HCT116 (cell line): Measurements from ENCODE around the gene PTPRJ. TPM values are rescaled to one million over a fixed set of nuclear protein-coding genes. Genes with fewer than 3 reads are reported as not detected.

Source experiments
- ATAC-seq: fragments of 200-7000 bp; cut with Tn5 transposase; 2 replicates; pipeline ENCODE4 v1.9.1; 2020; ENCODE audit warnings: mild to moderate bottlenecking, moderate library complexity
- BruUV-seq: library from RNA; stranded (reverse); fragments of 400-500 nt; replicated peaks from 2 replicates; lab custom pipeline; 2021; lab: Mats Ljungman, UMichigan
- CTCF ChIA-PET: fragments of 300-600 bp; sonication (Branson Sonifier 250); formaldehyde crosslinking; loops from one replicate; lab custom pipeline; 2021; ENCODE audit warnings: antibody characterized with exemption; lab: Charles Lee
- POLR2A ChIA-PET: fragments of 300-600, 350-600 bp; sonication (Branson Sonifier 250); formaldehyde crosslinking; loops from one replicate; lab custom pipeline; 2021; ENCODE audit warnings: antibody characterized with exemption; lab: Charles Lee
- RAD21 ChIA-PET, 2 experiments: fragments of 300-600 bp; sonication (Branson Sonifier 250); formaldehyde crosslinking; loops; one replicate each; lab custom pipeline; 2023; ENCODE audit warnings: low total read pairs in 2 of 2; ENCODE audit not compliant: uncharacterized antibody in 2 of 2, unreplicated experiment in 2 of 2, low non-redundant PET in 1 of 2; lab: Charles Lee
- DNase-seq: peaks from one replicate; pipeline ENCODE4 v3.0.0-alpha.2; 2010; ENCODE audit warnings: low read depth, low spot score
- H2AFZ ChIP-seq: fragments of 200-600 bp; shearing (Covaris generic), sonication (generic); 2 replicates; pipeline ENCODE4 v1.6.1; 2017; ENCODE audit warnings: low read depth, mixed run types, mixed read lengths, antibody characterized with exemption, low read length; ENCODE audit not compliant: poor library complexity, severe bottlenecking
- H3K27ac ChIP-seq: 2 replicates; pipeline ENCODE4 v1.5.1; 2012; ENCODE audit warnings: low read depth, low read length
- H3K27me3 ChIP-seq: fragments of 200-600 bp; sonication (generic); 2 replicates; pipeline ENCODE4 v1.6.1; 2016; ENCODE audit warnings: mixed run types, low read length, mixed read lengths; ENCODE audit not compliant: insufficient read depth
- H3K36me3 ChIP-seq, 2 experiments: fragments of 200-500 bp in 1 of 2; fragments of 200-600 bp in 1 of 2; sonication (Bioruptor generic) in 1 of 2; sonication (generic) in 1 of 2; 2 replicates each; pipeline versions ENCODE4 v1.5.1 to v1.6.1; 2014 to 2016; ENCODE audit warnings: low read length in 2 of 2, inconsistent platforms in 1 of 2, mixed read lengths in 1 of 2, mixed run types in 1 of 2; ENCODE audit not compliant: insufficient read depth in 2 of 2, control insufficient read depth in 1 of 2
- H3K4me1 ChIP-seq, 2 experiments: fragments of 200-600 bp in 1 of 2; sonication (generic) in 1 of 2; 2 replicates each; pipeline versions ENCODE4 v1.5.1 to v1.6.1; 2012 to 2017; ENCODE audit warnings: low read length in 2 of 2, inconsistent platforms in 1 of 2, mild to moderate bottlenecking in 1 of 2, mixed read lengths in 1 of 2, mixed run types in 1 of 2, moderate library complexity in 1 of 2; ENCODE audit not compliant: insufficient read depth in 2 of 2, control insufficient read depth in 1 of 2
- H3K4me2 ChIP-seq: fragments of 200-600 bp; sonication (generic); 2 replicates; pipeline ENCODE4 v1.6.1; 2017; ENCODE audit warnings: mixed run types, low read length, mixed read lengths
- H3K4me3 ChIP-seq, 2 experiments: fragments of 200-600 bp in 1 of 2; sonication (generic) in 1 of 2; replicated peaks in 1 of 2; 2 replicates each; pipeline ENCODE4 v1.5.1; 2011 to 2016; ENCODE audit warnings: low read length in 2 of 2, control low read depth in 1 of 2, low read depth in 1 of 2, mild to moderate bottlenecking in 1 of 2, mixed read lengths in 1 of 2, mixed run types in 1 of 2
- H3K79me2 ChIP-seq: fragments of 200-600 bp; sonication (generic); 2 replicates; pipeline ENCODE4 v1.6.1; 2017; ENCODE audit warnings: mild to moderate bottlenecking, mixed run types, low read length, moderate library complexity, mixed read lengths; ENCODE audit not compliant: insufficient read depth
- H3K9ac ChIP-seq: fragments of 200-600 bp; sonication (generic); 2 replicates; pipeline ENCODE4 v1.6.1; 2016; ENCODE audit warnings: low read length, mixed read lengths
- H3K9me2 ChIP-seq: fragments of 200-600 bp; sonication (generic), shearing (Covaris generic); 2 replicates; pipeline ENCODE4 v1.6.1; 2017; ENCODE audit warnings: mixed run types, mild to moderate bottlenecking, moderate library complexity; ENCODE audit not compliant: insufficient read depth
- H3K9me3 ChIP-seq, 2 experiments: fragments of 200-500 bp in 1 of 2; fragments of 200-600 bp in 1 of 2; sonication (Bioruptor generic) in 1 of 2; sonication (generic) in 1 of 2; 2 replicates each; pipeline ENCODE4 v1.6.1; 2014 to 2017; ENCODE audit warnings: low read length in 2 of 2, mixed read lengths in 2 of 2, inconsistent platforms in 1 of 2, low read depth in 1 of 2, mild to moderate bottlenecking in 1 of 2, mixed run types in 1 of 2, moderate library complexity in 1 of 2; ENCODE audit not compliant: control insufficient read depth in 1 of 2, insufficient read depth in 1 of 2
- H4K20me1 ChIP-seq: fragments of 200-600 bp; sonication (generic), shearing (Covaris generic); 2 replicates; pipeline ENCODE4 v1.6.1; 2017; ENCODE audit warnings: mixed run types, mild to moderate bottlenecking, moderate library complexity; ENCODE audit not compliant: insufficient read depth
- CBX3 ChIP-seq: IDR thresholded peaks from 2 replicates; pipeline ENCODE4 v1.6.1; 2012; ENCODE audit warnings: low read depth
- EGR1 ChIP-seq: IDR thresholded peaks from 2 replicates; pipeline ENCODE4 v1.6.1; 2012; ENCODE audit warnings: low read depth
- EZH2 ChIP-seq: fragments of 200-600 bp; sonication (generic); IDR thresholded peaks from 2 replicates; pipeline ENCODE4 v1.6.1; 2017; ENCODE audit warnings: antibody characterized with exemption, mixed run types
- EZH2phosphoT487 ChIP-seq: fragments of 200-600 bp; IDR thresholded peaks from 2 replicates; pipeline ENCODE4 v1.6.1; 2018; ENCODE audit warnings: antibody characterized with exemption, borderline replicate concordance
- POLR2A ChIP-seq: IDR thresholded peaks from 2 replicates; pipeline ENCODE4 v1.7.0; 2011; ENCODE audit warnings: borderline replicate concordance; ENCODE audit not compliant: insufficient read depth, insufficient read length; ENCODE audit errors: extremely low read depth
- REST ChIP-seq: IDR thresholded peaks from 2 replicates; pipeline ENCODE4 v1.6.1; 2012; ENCODE audit warnings: low read depth
- SP1 ChIP-seq: IDR thresholded peaks from 2 replicates; pipeline ENCODE4 v1.6.1; 2012; ENCODE audit warnings: low read depth
- TCF7L2 ChIP-seq: IDR thresholded peaks from 2 replicates; pipeline ENCODE4 v1.7.0; 2011; ENCODE audit warnings: borderline replicate concordance, inconsistent platforms; ENCODE audit not compliant: insufficient read depth, insufficient read length; ENCODE audit errors: extremely low read depth
- ZNF274 ChIP-seq: fragments of 200-500 bp; sonication (Bioruptor generic); IDR thresholded peaks from 2 replicates; pipeline ENCODE4 v1.6.1; 2014; ENCODE audit warnings: mild to moderate bottlenecking, low read depth, low read length, inconsistent platforms
- intact Hi-C: fragments of 100-400 bp; cut with micrococcal nuclease; formaldehyde crosslinking; loops from 2 replicates; pipeline ENCODE4 v1.10.0; 2022
- total RNA-seq: library from RNA; stranded (reverse); gene quantifications from one replicate; pipeline ENCODE4 v1.2.1, GENCODE V29; 2021; ENCODE audit not compliant: unreplicated experiment
- TF ChIP-seq, protein P1 (sequence below): IDR thresholded peaks from 2 replicates; pipeline ENCODE4 v1.6.1; 2012
- TF ChIP-seq, protein P2 (sequence below), 3 experiments: fragments of 200-600 bp in 1 of 3; sonication (generic) in 1 of 3; IDR thresholded peaks in 2 of 3; conservative IDR thresholded peaks in 1 of 3; 2 replicates each; pipeline ENCODE4 v1.5.1; 2012 to 2017; ENCODE audit warnings: low read depth in 2 of 3, low read length in 2 of 3, antibody characterized with exemption in 1 of 3, borderline replicate concordance in 1 of 3, control low read depth in 1 of 3, mild to moderate bottlenecking in 1 of 3, mixed read lengths in 1 of 3, mixed run types in 1 of 3, moderate library complexity in 1 of 3; ENCODE audit not compliant: insufficient read depth in 1 of 3

PTPRJ gene
- total RNA-seq, 1 experiment from 2014 or later, result 19.1 TPM

DNA sequence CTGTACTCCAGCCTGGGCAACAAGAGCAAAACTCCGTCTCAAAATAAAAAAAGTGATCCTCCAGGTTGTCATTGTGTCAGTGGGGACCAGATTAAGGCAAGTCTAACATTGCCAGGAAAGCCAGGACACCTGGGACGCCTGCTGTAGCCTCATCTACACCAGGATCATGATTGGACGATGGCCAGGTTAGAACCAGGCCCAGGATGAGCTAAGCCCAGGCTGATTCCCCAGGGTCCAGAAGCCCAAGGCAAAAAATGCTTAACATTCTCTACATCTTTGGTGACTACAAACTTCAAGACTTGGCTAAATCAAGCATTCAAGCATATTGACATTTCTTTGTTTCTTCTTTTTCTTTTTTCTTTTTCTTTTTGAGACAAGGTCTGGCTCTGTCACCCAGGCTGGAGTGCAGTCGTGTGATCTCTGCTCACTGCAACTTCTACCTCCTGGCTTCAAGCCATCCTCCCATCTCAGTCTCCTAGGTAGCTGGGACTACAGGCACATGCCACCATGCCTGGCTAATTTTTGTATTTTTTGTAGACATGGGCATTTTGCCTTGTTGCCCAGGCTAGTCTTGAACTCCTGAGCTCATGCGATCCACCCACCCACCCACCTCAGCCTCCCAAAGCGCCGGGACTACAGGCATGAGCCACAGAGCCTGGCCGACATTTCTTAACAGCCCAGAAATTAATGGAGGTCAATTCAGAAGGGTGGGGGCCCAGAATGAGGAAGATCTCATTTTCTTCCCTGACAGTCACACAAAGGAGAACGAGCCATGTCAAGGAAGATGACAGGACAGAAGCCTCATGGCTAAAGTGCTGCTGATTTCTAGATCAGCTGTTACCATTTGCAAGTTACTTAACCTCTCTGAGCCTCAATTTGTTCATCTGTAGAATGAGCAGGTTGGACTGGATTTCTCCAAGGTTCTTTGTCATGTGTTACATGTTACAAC is 12.5 kb upstream of the PTPRJ start:
- BruUV-seq, result no TSS peak

More for the DNA sequence above, 12.5 kb upstream of the PTPRJ start:
- H4K20me1 ChIP-seq, result no peaks in the 10 kb centered on the region
- no peak overlapping the region for H2AFZ ChIP-seq
- intact Hi-C loops, result no loop called here
- H3K9me2 ChIP-seq, result no peaks in the 10 kb centered on the region
- ChIA-PET POLR2A (no interaction called here), RAD21 (no interaction called here), CTCF (no interaction called here)
- H3K4me1 ChIP-seq, result no peaks in the 10 kb centered on the region; a peak in 1 of 4 replicates
- no peaks in the 10 kb centered on the region for H3K27me3 ChIP-seq
- H3K36me3 ChIP-seq, result no peaks in the 10 kb centered on the region
- no peak overlapping the region for H3K4me2 ChIP-seq
- no peak for TF ChIP-seq EZH2
- TF ChIP-seq POLR2A, result no peak
- no peak for TF ChIP-seq EGR1
- no peak for TF ChIP-seq CBX3
- no peak for TF ChIP-seq REST
- no peak for TF ChIP-seq ZNF274
- no peak for TF ChIP-seq EZH2phosphoT487
- TF ChIP-seq SP1, result no peak
- TF ChIP-seq, protein P1, sequence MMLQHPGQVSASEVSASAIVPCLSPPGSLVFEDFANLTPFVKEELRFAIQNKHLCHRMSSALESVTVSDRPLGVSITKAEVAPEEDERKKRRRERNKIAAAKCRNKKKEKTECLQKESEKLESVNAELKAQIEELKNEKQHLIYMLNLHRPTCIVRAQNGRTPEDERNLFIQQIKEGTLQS, result no peak
- TF ChIP-seq TCF7L2, result no peak
- TF ChIP-seq, protein P2, sequence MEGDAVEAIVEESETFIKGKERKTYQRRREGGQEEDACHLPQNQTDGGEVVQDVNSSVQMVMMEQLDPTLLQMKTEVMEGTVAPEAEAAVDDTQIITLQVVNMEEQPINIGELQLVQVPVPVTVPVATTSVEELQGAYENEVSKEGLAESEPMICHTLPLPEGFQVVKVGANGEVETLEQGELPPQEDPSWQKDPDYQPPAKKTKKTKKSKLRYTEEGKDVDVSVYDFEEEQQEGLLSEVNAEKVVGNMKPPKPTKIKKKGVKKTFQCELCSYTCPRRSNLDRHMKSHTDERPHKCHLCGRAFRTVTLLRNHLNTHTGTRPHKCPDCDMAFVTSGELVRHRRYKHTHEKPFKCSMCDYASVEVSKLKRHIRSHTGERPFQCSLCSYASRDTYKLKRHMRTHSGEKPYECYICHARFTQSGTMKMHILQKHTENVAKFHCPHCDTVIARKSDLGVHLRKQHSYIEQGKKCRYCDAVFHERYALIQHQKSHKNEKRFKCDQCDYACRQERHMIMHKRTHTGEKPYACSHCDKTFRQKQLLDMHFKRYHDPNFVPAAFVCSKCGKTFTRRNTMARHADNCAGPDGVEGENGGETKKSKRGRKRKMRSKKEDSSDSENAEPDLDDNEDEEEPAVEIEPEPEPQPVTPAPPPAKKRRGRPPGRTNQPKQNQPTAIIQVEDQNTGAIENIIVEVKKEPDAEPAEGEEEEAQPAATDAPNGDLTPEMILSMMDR (IDR thresholded peaks at IDR 0.05 in 2 of 3, conservative IDR thresholded peaks at IDR 0.05 in 1 of 3; ENCODE audit: borderline replicate concordance in 1 of 3, insufficient read depth in 1 of 3, low read depth in 2 of 3, low read length in 2 of 3), result no peak
- no peak for DNase-seq
- no peaks in the 10 kb centered on the region for H3K79me2 ChIP-seq
- no peak for ATAC-seq
- H3K4me3 ChIP-seq, result no peak overlapping the region
- no peaks in the 10 kb centered on the region for H3K9me3 ChIP-seq
- no peak overlapping the region for H3K27ac ChIP-seq
- no peak overlapping the region for H3K9ac ChIP-seq
